HUES6 (cell line): Measurements from ENCODE around the gene DAP3.
A peak's percentile ranks its signal among the peaks of the same experiment; 100 is the strongest.
"Not testable (repeated sequence)": the region's sequence is repeated elsewhere in the genome, so short reads cannot be mapped to it uniquely, and the experiment has no call there.

ENCODE experiments used
- H3K27ac ChIP-seq: 2 replicates; pipeline ENCODE4 v1.7.0; 2013; ENCODE audit warnings: low read depth, mild to moderate bottlenecking, low read length, inconsistent platforms
- H3K27me3 ChIP-seq: 2 replicates; pipeline ENCODE4 v1.6.1; 2013; ENCODE audit warnings: low read length; ENCODE audit not compliant: control insufficient read depth, insufficient read depth
- H3K36me3 ChIP-seq: 2 replicates; pipeline ENCODE4 v1.6.1; 2013; ENCODE audit warnings: low read length; ENCODE audit not compliant: control insufficient read depth, insufficient read depth
- H3K4me1 ChIP-seq: 2 replicates; pipeline ENCODE4 v1.6.1; 2013; ENCODE audit warnings: low read length; ENCODE audit not compliant: control insufficient read depth, insufficient read depth
- H3K4me3 ChIP-seq: 2 replicates; pipeline ENCODE4 v1.5.1; 2013; ENCODE audit warnings: low read depth, low read length
- H3K9ac ChIP-seq: one replicate; pipeline ENCODE4 v1.6.1; 2013; ENCODE audit warnings: mild to moderate bottlenecking, low read length
- H3K9me3 ChIP-seq: 2 replicates; pipeline ENCODE4 v1.6.1; 2013; ENCODE audit warnings: low read depth, low read length; ENCODE audit not compliant: control insufficient read depth, insufficient read depth

The DAP3 gene

GRCh38 chr1:155759017-155759416, 70.1 kb downstream of the DAP3 start:
- not testable (repeated sequence) for H3K4me1 ChIP-seq, H3K9me3 ChIP-seq, H3K27ac ChIP-seq, H3K9ac ChIP-seq, H3K4me3 ChIP-seq, H3K27me3 ChIP-seq
- peaks cover 84% of the 10 kb centered on the region for H3K36me3 ChIP-seq

- peak overlapping the region; percentile 0 for H3K9ac ChIP-seq
- H3K4me3 ChIP-seq, result no peak overlapping the region
- peaks cover 82% of the 10 kb centered on the region for H3K36me3 ChIP-seq
- 0 out of 2 replicates have a peak overlapping the region, but pooled peaks have one; percentile 48 for H3K27ac ChIP-seq
- no peaks in the 10 kb centered on the region for H3K27me3 ChIP-seq
- no peaks in the 10 kb centered on the region for H3K4me1 ChIP-seq
- H3K9me3 ChIP-seq, result no peaks in the 10 kb centered on the region
These were observed 71.2 kb downstream of the DAP3 start for GRCh38 chr1:155759966-155760630.

- H3K4me1 ChIP-seq, result no peaks in the 10 kb centered on the region
- no peaks in the 10 kb centered on the region for H3K9me3 ChIP-seq
- H3K36me3 ChIP-seq, result peaks cover 83% of the 10 kb centered on the region
- no peaks in the 10 kb centered on the region for H3K27me3 ChIP-seq
- H3K4me3 ChIP-seq, result no peak overlapping the region
- H3K9ac ChIP-seq, result peak overlapping the region; percentile 0
- 0 out of 2 replicates have a peak overlapping the region, but pooled peaks have one; percentile 48 for H3K27ac ChIP-seq
These were observed 72.0 kb downstream of the DAP3 start for GRCh38 chr1:155760751-155761475.

- Histone ChIP-seq H3K4me1 (no peaks in the 10 kb centered on the region), H3K4me3 (no peak overlapping the region), H3K27ac (no peak overlapping the region), H3K27me3 (no peaks in the 10 kb centered on the region), H3K36me3 (peaks cover 82% of the 10 kb centered on the region), H3K9me3 (no peaks in the 10 kb centered on the region), H3K9ac (no peak overlapping the region)
These were observed 73.0 kb downstream of the DAP3 start for GRCh38 chr1:155761736-155762405.

- H3K27ac ChIP-seq, H3K9me3 ChIP-seq, H3K27me3 ChIP-seq, H3K4me1 ChIP-seq, H3K9ac ChIP-seq, H3K4me3 ChIP-seq: not testable (repeated sequence)
- H3K36me3 ChIP-seq, result peaks cover 85% of the 10 kb centered on the region
These were observed 74.4 kb downstream of the DAP3 start for GRCh38 chr1:155763090-155763815.

- H3K36me3 ChIP-seq, result peaks cover 82% of the 10 kb centered on the region
- not testable (repeated sequence) for H3K4me3 ChIP-seq, H3K27me3 ChIP-seq, H3K9ac ChIP-seq, H3K27ac ChIP-seq, H3K9me3 ChIP-seq, H3K4me1 ChIP-seq
These were observed 75.1 kb downstream of the DAP3 start for GRCh38 chr1:155763989-155764388.

GRCh38 chr1:155767399-155767989, 78.6 kb downstream of the DAP3 start:
- not testable (repeated sequence) for H3K9ac ChIP-seq
- peaks cover 87% of the 10 kb centered on the region for H3K36me3 ChIP-seq

GRCh38 chr1:155769257-155769656, 80.4 kb downstream of the DAP3 start:
- Histone ChIP-seq H3K27me3 (no peaks in the 10 kb centered on the region), H3K27ac (no peak overlapping the region), H3K4me1 (no peaks in the 10 kb centered on the region), H3K9me3 (no peaks in the 10 kb centered on the region), H3K36me3 (peaks cover 91% of the 10 kb centered on the region), H3K4me3 (no peak overlapping the region), H3K9ac (no peak overlapping the region)

More at GRCh38 chr1:155767399-155767989, 78.6 kb downstream of the DAP3 start:
- not testable (repeated sequence) for H3K4me3 ChIP-seq, H3K27me3 ChIP-seq, H3K4me1 ChIP-seq, H3K9me3 ChIP-seq, H3K27ac ChIP-seq

GRCh38 chr1:155773221-155773620, 84.3 kb downstream of the DAP3 start:
- no peak overlapping the region for H3K27ac ChIP-seq
- no peaks in the 10 kb centered on the region for H3K4me1 ChIP-seq
- peaks cover 92% of the 10 kb centered on the region for H3K36me3 ChIP-seq
- no peaks in the 10 kb centered on the region for H3K27me3 ChIP-seq
- no peak overlapping the region for H3K4me3 ChIP-seq
- no peaks in the 10 kb centered on the region for H3K9me3 ChIP-seq
- H3K9ac ChIP-seq, result no peak overlapping the region

GRCh38 chr1:155776414-155776813, 87.5 kb downstream of the DAP3 start:
- H3K9ac ChIP-seq, result no peak overlapping the region
- no peaks in the 10 kb centered on the region for H3K4me1 ChIP-seq
- no peaks in the 10 kb centered on the region for H3K9me3 ChIP-seq
- no peak overlapping the region for H3K27ac ChIP-seq
- H3K27me3 ChIP-seq, result no peaks in the 10 kb centered on the region
- H3K36me3 ChIP-seq, result peaks cover 76% of the 10 kb centered on the region
- no peak overlapping the region for H3K4me3 ChIP-seq
